22Rv1 (cell line): ENCODE measurements around the gene SPATA31D3.

Experiments used
- CTCF ChIP-seq: fragments of 450-650 bp; IDR thresholded peaks from 2 replicates; pipeline ENCODE4 v1.5.1; 2017; ENCODE audit warnings: mild to moderate bottlenecking
- ZFX ChIP-seq: fragments of 450-650 bp; IDR thresholded peaks from 2 replicates; pipeline ENCODE4 v1.6.1; 2017; ENCODE audit warnings: antibody characterized with exemption, borderline replicate concordance

GRCh38 chr9:81902196-81902595, 41.1 kb upstream of the SPATA31D3 start:
- TF ChIP-seq CTCF (no peak), ZFX (no peak)
